ENCODE data around the gene WDR7.

WDR7 gene

GRCh38 chr18:56891870-56892269 lies 240.7 kb downstream of the WDR7 start:
- H2BK12ac ChIP-seq (ENCODE audit: low read length): no peak overlapping the region
- H4K8ac ChIP-seq (ENCODE audit: low read depth, low read length): no peak overlapping the region
- H3K18ac ChIP-seq (ENCODE audit: low read length): no peak overlapping the region
- no peaks in the 10 kb centered on the region for H3K9me3 ChIP-seq (replicated peaks in 1 of 2; ENCODE audit: control insufficient read depth in 2 of 2, insufficient read depth in 1 of 2, low read depth in 1 of 2, low read length in 2 of 2)
- no peak overlapping the region for H3K27ac ChIP-seq (replicated peaks; ENCODE audit: low read length)
- no peak overlapping the region for H2BK120ac ChIP-seq (ENCODE audit: low read depth, low read length)
- no peaks in the 10 kb centered on the region for H3K36me3 ChIP-seq (replicated peaks in 1 of 2; ENCODE audit: control insufficient read depth in 2 of 2, insufficient read depth in 2 of 2, low read length in 2 of 2)
- no peak overlapping the region for H3K4me3 ChIP-seq (ENCODE audit: low read length in 2 of 2)
- H2AK5ac ChIP-seq (ENCODE audit: low read depth, low read length): no peak overlapping the region
- H3K27me3 ChIP-seq (ENCODE audit: control insufficient read depth in 3 of 3, insufficient read depth in 3 of 3, low read depth in 1 of 3, low read length in 3 of 3): peaks cover 0 to 2% (median 0%) of the 10 kb centered on the region in 3 experiments
- no peaks in the 10 kb centered on the region for H3K79me1 ChIP-seq (ENCODE audit: low read depth, low read length)
- H3K4me2 ChIP-seq (ENCODE audit: insufficient read depth, low read length, poor library complexity, severe bottlenecking): no peak overlapping the region
- H2BK15ac ChIP-seq (ENCODE audit: low read length): no peak overlapping the region
- H2BK5ac ChIP-seq (ENCODE audit: low read length): no peak overlapping the region
- H2AFZ ChIP-seq (ENCODE audit: low read length): no peak overlapping the region
- peaks cover 3 to 9% of the 10 kb centered on the region in 2 donors for H3K4me1 ChIP-seq (ENCODE audit: control insufficient read depth in 2 of 2, insufficient read depth in 1 of 2, low read depth in 1 of 2, low read length in 2 of 2)
- no peak overlapping the region for H3K4ac ChIP-seq (ENCODE audit: low read length)
- DNase-seq (ENCODE audit: low spot score): no peak
- WGBS, 2 donors (ENCODE audit: extremely low coverage in 2 of 2, insufficient read length in 2 of 2, insufficient replicate concordance in 1 of 2): no CpG with 5 or more reads among the region's 1 CpG
- no peak overlapping the region for H3K23ac ChIP-seq (ENCODE audit: low read depth, low read length, poor library complexity)
- H3K9ac ChIP-seq (ENCODE audit: low read depth, low read length, poor library complexity): no peak overlapping the region
- no peak overlapping the region for H4K91ac ChIP-seq (ENCODE audit: low read depth, low read length, poor library complexity)
- H3K14ac ChIP-seq (ENCODE audit: low read length): no peak overlapping the region

DNA sequence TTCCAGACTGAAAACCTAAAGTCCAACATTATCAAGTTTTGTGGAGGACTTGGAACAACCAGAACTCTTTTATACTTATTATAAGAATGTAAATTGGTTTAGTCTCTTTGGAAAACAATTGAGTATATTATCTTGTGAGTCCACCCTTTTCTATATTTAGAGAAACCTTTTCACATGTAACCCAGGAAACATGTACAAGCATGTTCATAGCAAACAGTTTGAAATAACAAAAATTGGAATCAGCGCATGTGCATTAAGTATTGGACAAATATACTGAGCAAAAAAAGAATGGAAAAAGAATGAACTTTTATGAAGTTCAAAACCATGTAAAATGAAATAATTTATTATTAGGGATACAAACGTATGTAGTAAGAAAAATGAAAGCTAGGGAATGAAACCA lies 246.0 kb downstream of the WDR7 start:
- H3K79me1 ChIP-seq (ENCODE audit: low read depth, low read length): no peaks in the 10 kb centered on the region
- H3K4ac ChIP-seq (ENCODE audit: low read length): no peak overlapping the region
- no peak overlapping the region for H2AK5ac ChIP-seq (ENCODE audit: low read depth, low read length)
- no peak overlapping the region for H2AFZ ChIP-seq (ENCODE audit: low read length)
- H3K9me3 ChIP-seq (replicated peaks in 1 of 2; ENCODE audit: control insufficient read depth in 2 of 2, insufficient read depth in 1 of 2, low read depth in 1 of 2, low read length in 2 of 2): no peaks in the 10 kb centered on the region
- no peak overlapping the region for H2BK120ac ChIP-seq (ENCODE audit: low read depth, low read length)
- H4K8ac ChIP-seq (ENCODE audit: low read depth, low read length): no peak overlapping the region
- no peak overlapping the region for H2BK5ac ChIP-seq (ENCODE audit: low read length)
- no peak overlapping the region for H4K91ac ChIP-seq (ENCODE audit: low read depth, low read length, poor library complexity)
- no peak overlapping the region for H2BK12ac ChIP-seq (ENCODE audit: low read length)
- no peak overlapping the region for H3K27ac ChIP-seq (replicated peaks; ENCODE audit: low read length)
- no peak for DNase-seq (ENCODE audit: low spot score)
- WGBS, 2 donors (ENCODE audit: extremely low coverage in 2 of 2, insufficient read length in 2 of 2, insufficient replicate concordance in 1 of 2): no CpG with 5 or more reads among the region's 2 CpGs
- H3K23ac ChIP-seq (ENCODE audit: low read depth, low read length, poor library complexity): no peak overlapping the region
- H3K36me3 ChIP-seq (replicated peaks in 1 of 2; ENCODE audit: control insufficient read depth in 2 of 2, insufficient read depth in 2 of 2, low read length in 2 of 2): no peaks in the 10 kb centered on the region
- H3K18ac ChIP-seq (ENCODE audit: low read length): no peak overlapping the region
- H3K14ac ChIP-seq (ENCODE audit: low read length): no peak overlapping the region
- H3K4me2 ChIP-seq (ENCODE audit: insufficient read depth, low read length, poor library complexity, severe bottlenecking): no peak overlapping the region
- H3K4me1 ChIP-seq (ENCODE audit: control insufficient read depth in 2 of 2, insufficient read depth in 1 of 2, low read depth in 1 of 2, low read length in 2 of 2): peaks cover 6 to 14% of the 10 kb centered on the region in 2 donors
- no peak overlapping the region for H2BK15ac ChIP-seq (ENCODE audit: low read length)
- no peak overlapping the region for H3K4me3 ChIP-seq (ENCODE audit: low read length in 2 of 2)
- H3K9ac ChIP-seq (ENCODE audit: low read depth, low read length, poor library complexity): no peak overlapping the region
- H3K27me3 ChIP-seq (ENCODE audit: control insufficient read depth in 3 of 3, insufficient read depth in 3 of 3, low read depth in 1 of 3, low read length in 3 of 3): no peaks in the 10 kb centered on the region

- Histone ChIP-seq H4K91ac (ENCODE audit: low read depth, low read length, poor library complexity) (no peak overlapping the region), H4K8ac (ENCODE audit: low read depth, low read length) (no peak overlapping the region), H3K9ac (ENCODE audit: low read depth, low read length, poor library complexity) (no peak overlapping the region), H3K14ac (ENCODE audit: low read length) (no peak overlapping the region), H3K4me1 (ENCODE audit: control insufficient read depth in 2 of 2, insufficient read depth in 1 of 2, low read depth in 1 of 2, low read length in 2 of 2) (peaks cover 6 to 22% of the 10 kb centered on the region in 2 donors), H3K4ac (ENCODE audit: low read length) (no peak overlapping the region), H2AFZ (ENCODE audit: low read length) (no peak overlapping the region), H3K23ac (ENCODE audit: low read depth, low read length, poor library complexity) (no peak overlapping the region), H3K18ac (ENCODE audit: low read length) (no peak overlapping the region), H3K4me3 (ENCODE audit: low read length in 2 of 2) (no peak overlapping the region), H2BK120ac (ENCODE audit: low read depth, low read length) (no peak overlapping the region), H3K4me2 (ENCODE audit: insufficient read depth, low read length, poor library complexity, severe bottlenecking) (no peak overlapping the region), H2BK5ac (ENCODE audit: low read length) (no peak overlapping the region), H3K79me1 (ENCODE audit: low read depth, low read length) (no peaks in the 10 kb centered on the region), H3K27ac (replicated peaks; ENCODE audit: low read length) (no peak overlapping the region), H2AK5ac (ENCODE audit: low read depth, low read length) (no peak overlapping the region), H3K9me3 (replicated peaks in 1 of 2; ENCODE audit: control insufficient read depth in 2 of 2, insufficient read depth in 1 of 2, low read depth in 1 of 2, low read length in 2 of 2) (no peaks in the 10 kb centered on the region), H2BK12ac (ENCODE audit: low read length) (no peak overlapping the region), H2BK15ac (ENCODE audit: low read length) (no peak overlapping the region), H3K36me3 (replicated peaks in 1 of 2; ENCODE audit: control insufficient read depth in 2 of 2, insufficient read depth in 2 of 2, low read length in 2 of 2) (no peaks in the 10 kb centered on the region), H3K27me3 (ENCODE audit: control insufficient read depth in 3 of 3, insufficient read depth in 3 of 3, low read depth in 1 of 3, low read length in 3 of 3) (no peaks in the 10 kb centered on the region)
- DNase-seq (ENCODE audit: low spot score): no peak
- WGBS, 2 donors (ENCODE audit: extremely low coverage in 2 of 2, insufficient read length in 2 of 2, insufficient replicate concordance in 1 of 2): no CpG with 5 or more reads among the region's 1 CpG
These were observed 248.5 kb downstream of the WDR7 start for GRCh38 chr18:56899660-56900059.

DNA sequence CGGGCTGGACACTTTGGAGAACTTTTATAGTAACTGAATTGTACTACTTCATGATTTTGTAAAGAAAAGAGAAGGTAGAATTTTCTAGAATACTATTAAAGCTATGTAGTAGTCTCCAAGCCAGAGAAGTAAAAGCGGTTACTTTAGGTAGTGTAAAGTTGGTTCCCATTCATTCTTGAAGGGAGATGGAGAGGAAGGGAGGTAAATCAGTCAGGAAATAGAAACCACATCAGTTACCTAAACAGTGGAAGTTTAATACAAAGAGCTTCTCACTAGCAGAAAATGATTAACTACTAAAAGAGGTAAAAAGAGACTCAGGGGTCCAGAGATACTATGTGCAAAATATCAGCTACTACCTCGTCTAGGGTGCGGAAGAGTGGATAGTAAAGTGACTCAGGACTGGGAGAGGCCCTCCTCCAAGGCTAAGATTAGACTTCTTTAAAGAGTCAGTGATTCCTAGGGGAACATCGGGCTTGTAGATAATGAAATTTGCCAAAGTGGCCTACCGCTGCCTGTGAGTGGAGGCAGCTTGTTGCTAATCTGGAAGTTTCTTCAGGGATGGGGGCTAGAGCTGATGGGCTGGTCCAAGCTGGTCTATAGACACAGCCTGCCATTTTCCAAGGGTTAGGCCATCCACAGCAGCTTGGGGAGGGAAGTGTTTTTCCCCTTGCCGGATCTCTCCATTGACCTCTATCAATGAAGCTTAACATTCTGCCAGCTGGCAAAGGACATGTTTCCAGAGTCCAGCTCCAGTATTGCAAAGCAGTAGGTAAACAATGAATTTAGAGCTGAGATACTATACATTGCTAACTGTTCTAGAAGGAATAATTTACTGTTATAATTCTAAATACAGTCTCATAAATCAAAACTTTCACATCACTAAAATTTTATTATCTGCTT lies 249.3 kb downstream of the WDR7 start:
- Histone ChIP-seq H4K8ac (ENCODE audit: low read depth, low read length) (no peak overlapping the region), H3K79me1 (ENCODE audit: low read depth, low read length) (no peaks in the 10 kb centered on the region), H3K27me3 (ENCODE audit: control insufficient read depth in 3 of 3, insufficient read depth in 3 of 3, low read depth in 1 of 3, low read length in 3 of 3) (no peaks in the 10 kb centered on the region), H3K4me1 (ENCODE audit: control insufficient read depth in 2 of 2, insufficient read depth in 1 of 2, low read depth in 1 of 2, low read length in 2 of 2) (peaks cover 6 to 22% of the 10 kb centered on the region in 2 donors), H2BK12ac (ENCODE audit: low read length) (no peak overlapping the region), H3K4ac (ENCODE audit: low read length) (no peak overlapping the region), H4K91ac (ENCODE audit: low read depth, low read length, poor library complexity) (no peak overlapping the region), H3K36me3 (replicated peaks in 1 of 2; ENCODE audit: control insufficient read depth in 2 of 2, insufficient read depth in 2 of 2, low read length in 2 of 2) (no peaks in the 10 kb centered on the region), H3K9me3 (replicated peaks in 1 of 2; ENCODE audit: control insufficient read depth in 2 of 2, insufficient read depth in 1 of 2, low read depth in 1 of 2, low read length in 2 of 2) (no peaks in the 10 kb centered on the region), H2AK5ac (ENCODE audit: low read depth, low read length) (no peak overlapping the region), H2BK5ac (ENCODE audit: low read length) (no peak overlapping the region), H3K18ac (ENCODE audit: low read length) (peak overlapping the region; percentile 64), H3K23ac (ENCODE audit: low read depth, low read length, poor library complexity) (no peak overlapping the region), H3K4me2 (ENCODE audit: insufficient read depth, low read length, poor library complexity, severe bottlenecking) (no peak overlapping the region), H2AFZ (ENCODE audit: low read length) (no peak overlapping the region), H3K27ac (replicated peaks; ENCODE audit: low read length) (no peak overlapping the region), H3K9ac (ENCODE audit: low read depth, low read length, poor library complexity) (no peak overlapping the region), H2BK15ac (ENCODE audit: low read length) (no peak overlapping the region), H3K14ac (ENCODE audit: low read length) (peak overlapping the region; percentile 56), H2BK120ac (ENCODE audit: low read depth, low read length) (no peak overlapping the region), H3K4me3 (ENCODE audit: low read length in 2 of 2) (no peak overlapping the region)
- WGBS, 2 donors (ENCODE audit: extremely low coverage in 2 of 2, insufficient read length in 2 of 2, insufficient replicate concordance in 1 of 2): no CpG with 5 or more reads among the region's 7 CpGs
- DNase-seq (ENCODE audit: low spot score): no peak

Data from neuronal stem cell (in vitro differentiated cells).